ENCODE data around the gene ZDHHC1.

The ZDHHC1 gene

GRCh38 chr16:67409631-67410030 lies 6.6 kb downstream of the ZDHHC1 start:
- DNase-seq (ENCODE audit: low spot score), result no peak

DNA sequence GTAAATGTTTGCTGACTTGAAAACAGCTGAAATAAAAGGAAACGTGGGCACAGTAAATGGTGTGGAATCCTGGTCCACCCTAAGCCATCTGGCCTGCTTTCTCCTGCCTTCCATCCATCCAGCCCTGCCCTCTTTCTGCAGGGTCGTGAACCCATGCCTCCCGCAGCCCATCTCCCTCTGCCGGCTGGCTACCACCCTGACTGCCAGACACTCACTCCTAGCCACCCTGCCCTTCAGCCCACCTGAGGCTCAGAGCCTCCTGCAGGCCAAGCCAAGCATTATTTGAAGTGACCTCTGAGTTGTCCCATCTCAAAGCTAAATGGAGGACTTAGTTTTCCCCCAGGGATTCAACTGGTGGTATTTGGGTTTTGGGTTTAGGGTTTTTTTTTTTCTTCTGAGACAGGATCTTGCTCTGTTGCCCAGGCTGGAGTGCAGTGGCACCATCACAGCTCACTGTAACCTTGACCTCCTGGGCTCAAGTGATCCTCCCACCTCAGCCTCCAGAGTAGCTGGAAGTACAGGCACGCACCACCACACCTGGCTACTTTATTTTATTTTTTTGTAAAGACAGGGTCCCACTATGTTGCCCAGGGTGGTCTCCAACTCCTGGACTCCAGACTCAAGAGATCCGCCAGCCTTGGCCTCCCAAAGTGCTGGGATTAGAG lies 8.4 kb downstream of the ZDHHC1 start:
- no peak for DNase-seq (ENCODE audit: low spot score)

DNA sequence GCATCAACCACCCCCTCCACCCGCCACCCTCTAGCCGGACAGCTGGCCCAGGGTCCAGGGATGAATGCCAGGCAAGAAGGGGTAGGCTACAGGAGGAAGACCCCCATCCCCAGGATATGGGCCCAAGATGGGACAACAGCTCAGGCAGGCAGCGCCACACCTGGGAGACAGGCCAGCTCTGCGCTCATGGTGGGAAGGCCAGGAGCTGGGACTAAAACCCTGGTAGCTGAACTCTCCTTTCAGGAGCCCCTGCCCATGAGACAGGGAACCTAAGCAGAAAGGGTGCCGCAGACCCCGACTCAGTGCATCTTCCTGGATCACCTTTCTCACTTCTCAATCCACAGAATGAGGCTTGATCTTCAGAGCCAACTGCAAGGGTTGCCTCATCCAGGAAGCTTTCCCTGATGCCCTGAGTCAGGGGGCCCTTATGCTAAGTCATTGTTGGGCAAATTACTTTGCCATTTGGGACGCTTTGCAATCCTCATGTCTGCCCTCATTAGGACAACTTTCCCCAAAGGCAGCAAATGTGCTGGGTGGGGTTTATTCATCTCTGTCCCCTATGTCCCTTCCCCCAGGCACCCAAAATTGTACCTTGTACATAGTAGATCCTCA lies 9.0 kb downstream of the ZDHHC1 start:
- no peak for DNase-seq (ENCODE audit: low spot score)

GRCh38 chr16:67406111-67406971 lies 9.9 kb downstream of the ZDHHC1 start:
- no peak for DNase-seq (ENCODE audit: low spot score)

GRCh38 chr16:67405336-67405735 lies 10.9 kb downstream of the ZDHHC1 start:
- DNase-seq (ENCODE audit: low spot score), result no peak

DNA sequence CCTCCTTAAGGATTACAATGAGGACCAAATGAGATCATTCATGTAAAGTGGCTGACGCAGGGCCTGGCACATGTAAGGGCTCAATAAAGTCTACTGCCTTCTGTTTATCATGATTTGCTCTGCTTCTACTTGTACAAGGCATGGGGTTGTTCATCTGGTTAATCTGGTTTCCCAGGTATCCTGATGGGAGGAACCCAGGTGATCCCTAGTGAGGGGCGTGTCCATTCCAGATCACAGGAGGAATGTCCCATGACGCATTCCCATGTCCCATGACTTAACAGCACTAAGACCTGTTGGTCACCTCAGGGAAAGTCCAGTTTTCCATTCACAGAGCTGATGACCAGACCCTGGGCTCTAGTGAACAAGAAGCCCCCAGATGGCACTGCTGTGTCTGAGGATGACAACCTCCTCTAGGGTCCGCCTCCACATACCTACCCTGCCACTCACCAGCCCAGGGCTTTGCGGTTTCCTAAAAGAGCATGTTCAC lies 11.5 kb downstream of the ZDHHC1 start:
- DNase-seq (ENCODE audit: low spot score), result no peak

- no peak for DNase-seq (ENCODE audit: low spot score)
Measured at GRCh38 chr16:67403976-67404555, 12.2 kb downstream of the ZDHHC1 start.

DNA sequence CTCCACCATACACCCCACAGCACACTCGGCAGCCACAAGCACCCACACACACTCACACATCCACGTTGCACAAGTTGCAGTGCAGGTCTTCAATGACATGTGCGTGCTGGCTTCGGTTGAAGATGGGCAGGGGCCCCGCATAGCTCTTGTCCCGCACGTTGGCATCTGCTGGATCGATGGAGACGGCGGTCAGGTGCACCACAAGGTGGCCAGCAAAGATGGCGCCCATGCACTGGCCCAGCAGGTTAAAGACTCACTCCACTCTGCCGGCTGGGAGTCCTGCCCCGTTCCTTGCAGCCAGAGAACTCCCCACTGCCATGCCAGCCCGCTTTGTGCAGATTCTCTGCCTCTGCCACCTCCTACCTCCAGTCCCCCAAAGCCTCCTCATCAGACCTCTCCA lies 15.4 kb downstream of the ZDHHC1 start:
- DNase-seq (ENCODE audit: low spot score), result no peak

DNA sequence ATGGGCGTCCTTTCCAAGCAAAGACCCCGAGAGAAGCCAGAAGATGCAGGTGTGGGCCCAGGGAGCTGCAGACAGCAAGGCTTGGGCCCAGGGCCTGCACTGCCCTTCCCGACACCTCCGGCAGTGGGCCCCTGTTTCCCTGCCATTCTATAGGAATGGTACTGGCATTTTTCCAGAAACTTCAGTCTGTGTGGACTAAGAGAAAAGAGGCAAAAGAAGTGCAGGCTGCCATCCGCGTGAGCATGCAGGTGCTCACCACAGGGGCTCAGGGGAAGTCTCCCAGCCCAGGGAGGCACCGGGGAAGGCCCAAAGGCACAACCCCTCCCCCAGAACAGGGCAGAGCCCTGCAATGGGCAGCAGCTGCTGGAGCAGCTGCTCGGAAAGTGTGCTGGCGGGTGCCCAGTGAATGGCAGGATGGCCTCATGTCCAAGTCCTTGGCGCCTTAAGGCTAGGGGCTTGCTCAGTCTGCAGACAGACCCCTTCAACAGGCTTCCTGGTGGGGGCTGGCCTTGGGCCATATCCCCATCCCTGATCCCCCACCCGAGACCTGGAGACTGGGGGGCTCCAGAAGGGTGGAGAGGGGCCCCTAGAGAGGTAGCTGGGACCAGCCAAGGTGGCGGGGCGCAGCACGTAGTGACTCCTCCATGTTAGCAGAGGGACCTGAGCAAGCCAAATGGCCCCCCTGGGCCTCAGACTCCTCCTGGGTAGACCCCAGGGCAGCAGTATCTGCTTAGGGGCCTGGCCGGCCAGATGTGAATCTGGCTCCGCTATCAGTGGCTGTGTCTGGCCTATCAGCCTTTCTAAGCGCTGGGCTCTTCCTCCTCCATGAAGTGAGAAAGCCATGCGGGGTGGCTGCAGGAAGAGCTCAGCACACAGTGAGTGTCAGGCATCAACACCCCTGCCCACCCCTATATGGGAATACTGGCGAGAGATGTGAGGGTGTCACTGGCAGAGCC lies 16.2 kb downstream of the ZDHHC1 start:
- no peak for DNase-seq (ENCODE audit: low spot score)

DNA sequence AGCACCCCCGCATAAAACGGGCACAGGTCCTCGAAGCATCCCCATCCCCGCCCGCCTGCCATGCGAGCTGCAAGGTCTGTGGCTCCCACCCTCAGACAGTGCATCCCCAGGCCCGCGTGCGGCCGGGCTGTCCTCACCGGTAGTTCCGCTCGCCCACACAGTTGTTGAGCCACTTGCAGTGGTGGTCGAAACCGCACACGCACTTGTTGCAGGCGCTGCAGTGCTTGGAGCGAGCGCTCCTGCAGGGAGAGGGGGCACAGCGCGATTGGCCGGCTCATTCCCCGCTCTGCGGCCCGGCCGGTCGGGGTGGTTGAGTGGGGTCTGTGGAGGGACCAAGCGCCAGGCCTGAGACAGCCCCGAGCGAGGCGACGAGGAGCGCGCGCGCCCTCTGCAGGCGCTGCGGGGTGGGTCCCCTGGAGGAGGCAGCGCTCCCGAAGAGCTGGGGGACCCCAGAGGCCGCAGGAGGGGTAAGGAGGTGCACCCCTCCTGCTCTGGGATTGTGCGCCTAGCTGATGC lies 17.0 kb downstream of the ZDHHC1 start:
- peak; percentile 17 for DNase-seq (ENCODE audit: low spot score)

GRCh38 chr16:67398546-67399217 lies 17.6 kb downstream of the ZDHHC1 start:
- DNase-seq (ENCODE audit: low spot score), result no peak

- no peak for DNase-seq (ENCODE audit: low spot score)
Measured at GRCh38 chr16:67397812-67398545, 18.3 kb downstream of the ZDHHC1 start.

- no peak for DNase-seq (ENCODE audit: low spot score)
Measured at GRCh38 chr16:67397036-67397801, 19.1 kb downstream of the ZDHHC1 start.

- DNase-seq (ENCODE audit: low spot score), result no peak
Measured at GRCh38 chr16:67396159-67397035, 19.9 kb downstream of the ZDHHC1 start.

DNA sequence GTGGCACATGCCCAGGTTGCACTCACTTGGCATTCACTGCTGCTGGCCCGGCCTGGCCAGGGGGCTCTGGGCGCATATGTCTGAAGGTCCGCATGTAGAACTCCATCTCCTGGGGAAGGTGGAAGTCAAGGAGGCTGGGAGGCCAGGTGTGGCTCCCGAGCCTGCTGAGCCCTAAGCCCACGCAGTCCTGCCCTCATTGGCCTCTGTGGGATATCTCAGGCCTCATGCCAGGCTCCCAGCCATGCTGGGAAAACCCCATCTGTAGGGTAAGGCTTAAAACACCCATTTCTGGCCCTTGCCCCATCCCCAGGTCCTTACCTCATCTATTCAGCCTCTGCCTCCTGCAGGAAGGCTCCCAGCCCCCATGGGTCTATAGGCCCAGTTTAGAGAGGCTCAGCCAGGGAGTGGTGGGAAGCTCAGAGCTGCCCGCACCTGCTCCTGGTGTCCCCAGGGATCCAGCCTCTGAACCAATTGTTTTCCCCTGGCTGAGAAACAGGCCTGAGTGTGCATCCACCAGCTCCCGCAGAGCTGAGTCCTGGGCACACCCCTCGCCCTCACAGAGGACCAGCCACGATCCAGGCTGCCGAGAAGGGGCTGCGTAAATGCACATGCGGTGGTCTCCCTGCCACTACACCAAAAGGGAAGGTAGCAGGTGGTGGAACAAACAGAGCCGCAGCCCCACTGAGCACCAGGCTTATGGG lies 20.7 kb downstream of the ZDHHC1 start:
- DNase-seq (ENCODE audit: low spot score), result no peak

- no peak for DNase-seq (ENCODE audit: low spot score)
Measured at GRCh38 chr16:67395105-67395457, 21.2 kb downstream of the ZDHHC1 start.

Data from hematopoietic multipotent progenitor cell treated with erythropoietin and hydrocortisone succinate and interleukin-3 and kit ligand, for 17 days (in vitro differentiated cells).